GM11168 (cell line): Measurements from ENCODE around the gene GSS.
"Not testable (repeated sequence)": the region's sequence is repeated elsewhere in the genome, so short reads cannot be mapped to it uniquely, and the experiment has no call there.

Experiments used
- in situ Hi-C: fragments of 300-500 bp; cut with MboI; formaldehyde crosslinking; loops from one replicate; pipeline ENCODE4 v1.12.0; 2022; ENCODE audit warnings: low sequenced_read_pairs; ENCODE audit not compliant: unreplicated experiment

GSS gene

DNA sequence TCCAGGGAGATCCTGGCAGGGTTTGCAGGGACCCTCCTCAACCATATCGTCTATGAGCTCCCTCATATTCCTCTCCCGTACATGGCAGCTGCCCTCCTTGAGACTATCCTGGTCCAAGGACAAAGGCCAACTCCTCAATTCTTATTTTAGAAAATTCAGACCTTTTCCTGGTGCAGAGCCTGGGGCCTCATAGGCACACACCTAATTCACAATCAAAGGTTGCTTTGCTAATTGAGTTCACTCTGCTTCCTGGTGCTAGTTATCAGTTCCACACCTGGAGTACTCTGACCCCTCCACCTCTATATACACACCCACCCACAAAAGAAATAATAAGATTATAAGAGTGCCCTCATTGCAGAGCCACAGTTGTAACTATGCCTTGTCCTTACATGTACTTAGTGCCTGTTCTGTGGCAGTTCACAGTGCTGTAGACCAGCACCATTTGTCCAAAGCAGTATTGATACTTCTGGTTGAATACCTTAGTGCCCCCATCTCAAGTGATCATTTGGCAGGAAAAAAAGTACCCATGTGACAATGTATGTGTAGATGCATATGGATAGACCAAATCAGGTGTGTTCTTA lies 38.7 kb downstream of the GSS start:
- in situ Hi-C loops: no loop called here

DNA sequence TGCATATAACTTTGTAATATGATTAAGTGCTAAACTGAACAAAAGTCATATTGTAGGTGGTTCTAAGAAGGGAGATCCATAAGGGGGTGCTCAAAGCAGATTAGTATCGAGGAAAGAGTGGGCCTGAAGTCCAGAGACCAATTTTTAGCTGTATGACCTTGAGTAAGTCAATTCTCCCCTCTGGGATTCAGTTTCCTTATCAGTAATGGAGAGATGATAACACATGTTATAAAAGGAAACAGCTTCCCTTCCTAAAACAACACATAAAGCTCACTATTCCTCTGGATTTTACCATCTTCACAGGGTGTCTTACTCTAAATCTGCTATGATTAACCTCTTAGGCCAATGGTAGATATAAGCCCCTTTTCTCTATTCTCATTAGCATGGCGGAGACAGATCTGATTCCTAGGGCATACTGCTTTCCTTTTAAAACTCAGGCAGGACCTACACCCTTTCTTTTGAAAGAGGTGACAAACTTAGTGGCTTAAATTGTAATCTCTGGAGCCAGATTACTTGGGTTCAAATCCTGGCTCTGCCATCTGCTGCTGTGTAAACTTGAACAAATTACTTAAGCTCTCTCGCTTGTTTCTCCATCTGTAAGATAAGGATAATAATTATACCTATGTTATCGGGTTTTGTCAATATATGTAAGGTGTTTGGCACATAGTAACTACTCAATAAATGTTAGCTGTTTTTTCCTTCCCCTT lies 39.7 kb downstream of the GSS start:
- in situ Hi-C loops: no loop called here

DNA sequence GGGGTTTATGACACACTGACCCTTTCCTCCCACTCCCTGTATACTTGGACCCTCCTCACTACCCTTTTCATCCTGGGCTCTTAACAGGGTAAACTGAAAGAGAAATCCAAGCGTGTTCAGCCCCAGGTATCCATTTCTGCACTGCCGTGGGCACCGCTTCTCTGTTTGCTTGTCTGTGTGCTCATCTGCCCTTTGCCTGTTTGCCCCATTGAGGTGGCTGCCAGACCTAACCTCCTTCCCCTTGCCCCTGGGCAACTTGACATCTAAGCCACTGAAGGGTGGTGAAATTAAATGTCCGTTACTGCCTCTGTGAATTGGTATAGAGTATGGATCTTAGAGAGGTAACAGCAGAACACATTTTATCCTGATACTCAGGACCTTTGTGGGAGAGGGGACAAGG lies 40.5 kb downstream of the GSS start:
- in situ Hi-C loops: no loop called here

DNA sequence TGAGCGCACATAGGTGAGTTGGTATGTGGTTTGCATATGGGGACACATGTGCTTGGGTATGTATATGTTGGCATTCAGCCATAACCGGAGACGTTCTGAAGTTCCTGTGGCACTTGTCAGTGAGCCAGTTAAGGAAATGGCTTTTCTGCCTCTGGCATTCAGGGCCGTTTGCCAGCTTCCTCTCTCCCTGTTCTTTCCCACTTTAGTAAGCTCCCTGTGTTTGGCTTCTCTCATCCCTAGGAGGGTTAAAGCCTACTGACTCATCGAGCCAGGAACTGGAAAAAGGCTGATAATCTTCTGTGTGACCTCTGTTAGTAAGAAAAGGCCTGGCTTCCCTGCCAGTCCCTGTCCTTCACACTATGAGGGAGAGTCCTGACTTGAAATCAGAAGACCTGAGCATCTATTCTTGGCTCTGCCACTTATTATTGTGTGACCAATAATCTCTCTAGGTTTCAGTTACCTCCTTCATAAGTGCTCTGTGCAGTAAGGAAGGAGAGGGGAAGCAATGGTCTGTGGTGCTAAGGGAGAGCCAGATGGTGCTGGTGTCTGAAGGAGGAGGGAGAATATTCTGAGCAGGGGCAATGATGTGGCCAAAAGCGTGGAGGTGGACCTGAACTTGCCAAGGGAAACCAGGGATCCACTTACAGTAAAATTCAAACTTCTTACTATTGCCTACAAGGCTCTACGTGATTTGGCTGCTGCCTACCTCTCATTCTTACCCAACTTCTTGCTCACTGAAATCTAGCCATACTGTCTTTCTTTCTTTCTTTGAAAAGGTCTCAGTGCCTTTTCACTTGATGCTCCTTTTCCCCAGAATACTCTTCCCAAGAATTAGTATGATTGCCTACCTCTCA lies 47.8 kb downstream of the GSS start:
- in situ Hi-C loops: no loop called here

DNA sequence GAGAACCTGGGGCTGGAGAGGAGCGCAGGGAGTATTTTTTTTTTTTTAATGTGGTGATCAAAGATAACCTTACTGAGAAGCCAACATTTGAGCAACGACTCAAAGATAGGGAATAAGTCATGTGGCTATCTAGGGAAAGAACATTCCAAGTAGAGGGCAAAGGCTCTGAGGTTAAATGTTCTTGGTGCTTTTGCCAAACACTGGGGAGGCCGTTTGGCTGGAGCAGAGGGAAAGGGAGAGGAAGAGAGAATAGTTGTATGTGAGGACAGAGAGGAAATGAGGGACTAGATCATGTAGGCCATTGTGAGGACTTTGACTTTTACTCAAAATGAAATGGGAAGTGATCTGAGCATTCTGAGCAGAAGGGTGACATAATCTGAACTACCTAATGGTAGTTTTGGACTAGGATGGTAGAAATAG lies 51.4 kb downstream of the GSS start:
- in situ Hi-C loops: no loop called here

DNA sequence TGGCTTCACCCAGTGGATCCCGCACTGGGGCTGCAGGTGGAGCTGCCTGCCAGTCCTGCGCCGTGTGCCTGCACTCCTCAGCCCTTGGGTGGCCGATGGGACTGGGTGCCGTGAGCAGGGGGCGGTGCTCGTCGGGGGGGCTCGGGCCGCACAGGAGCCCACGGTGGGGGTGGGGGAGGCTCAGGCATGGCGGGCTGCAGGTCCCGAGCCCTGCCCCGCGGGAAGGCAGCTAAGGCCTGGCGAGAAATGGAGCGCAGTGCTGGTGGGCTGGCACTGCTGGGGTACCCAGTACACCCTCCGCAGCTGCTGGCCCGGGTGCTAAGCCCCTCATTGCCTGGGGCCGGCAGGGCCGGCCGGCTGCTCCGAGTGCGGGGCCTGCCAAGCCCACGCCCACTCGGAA lies 56.9 kb downstream of the GSS start:
- in situ Hi-C loops: not testable (repeated sequence)

DNA sequence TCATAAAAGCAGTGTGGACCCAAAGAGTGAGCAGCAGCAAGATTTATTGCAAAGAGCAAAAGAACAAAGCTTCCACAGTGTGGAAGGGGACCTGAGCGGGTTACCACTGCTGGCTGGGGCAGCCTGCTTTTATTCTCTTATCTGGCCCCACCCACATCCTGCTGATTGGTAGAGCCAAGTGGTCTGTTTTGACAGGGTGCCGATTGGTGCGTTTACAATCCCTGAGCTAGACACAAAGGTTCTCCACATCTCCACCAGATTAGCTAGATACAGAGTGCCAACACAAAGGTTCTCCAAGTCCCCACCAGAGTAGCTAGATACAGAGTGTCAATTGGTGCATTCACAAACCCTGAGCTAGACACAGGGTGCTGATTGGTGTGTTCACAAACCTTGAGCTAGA lies 57.5 kb downstream of the GSS start:
- in situ Hi-C loops: not testable (repeated sequence)

DNA sequence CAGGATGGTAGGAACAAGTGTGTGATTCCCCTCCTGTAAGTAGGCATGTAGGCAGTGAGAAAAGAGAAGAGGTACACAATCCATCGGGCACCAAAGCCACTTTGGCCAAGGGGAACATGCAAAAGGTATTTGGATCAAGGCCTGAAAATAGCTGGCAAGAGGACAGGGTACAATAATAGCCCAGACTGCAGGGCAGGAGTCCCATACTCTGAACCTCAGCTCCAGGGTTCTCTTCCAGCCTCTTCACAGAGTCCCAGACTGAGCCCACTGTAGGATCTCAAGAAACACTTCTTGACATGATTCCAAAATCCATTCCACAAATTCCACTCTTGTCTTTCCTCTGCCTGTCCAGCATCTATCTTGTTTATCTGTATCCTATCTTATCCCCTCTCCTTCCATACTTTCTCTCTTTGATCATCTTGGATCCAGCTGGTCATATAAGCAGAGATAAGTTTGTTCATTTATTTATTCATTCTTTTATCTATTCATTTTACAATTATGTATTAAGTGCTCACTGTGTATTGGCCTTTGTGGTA lies 59.5 kb downstream of the GSS start:
- in situ Hi-C loops: no loop called here

DNA sequence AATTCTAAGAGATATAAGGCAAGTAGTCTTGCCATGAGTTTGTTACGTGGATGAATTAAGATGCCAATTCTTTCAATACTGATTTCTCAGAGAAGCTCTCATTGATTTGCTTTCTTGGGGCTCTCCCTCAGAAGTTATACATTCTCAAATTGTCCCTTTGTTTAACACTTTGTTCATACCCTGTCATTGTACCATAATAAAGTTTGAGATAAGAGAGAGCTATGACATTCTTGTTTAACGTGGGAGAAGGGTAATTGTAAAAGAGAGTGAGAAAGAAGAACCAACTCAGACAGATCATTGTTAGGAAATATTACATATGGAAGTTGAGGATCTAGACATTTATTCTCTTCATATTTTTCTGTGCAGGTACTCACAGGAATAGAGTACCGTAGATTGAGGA lies 60.1 kb downstream of the GSS start:
- in situ Hi-C loops: no loop called here

DNA sequence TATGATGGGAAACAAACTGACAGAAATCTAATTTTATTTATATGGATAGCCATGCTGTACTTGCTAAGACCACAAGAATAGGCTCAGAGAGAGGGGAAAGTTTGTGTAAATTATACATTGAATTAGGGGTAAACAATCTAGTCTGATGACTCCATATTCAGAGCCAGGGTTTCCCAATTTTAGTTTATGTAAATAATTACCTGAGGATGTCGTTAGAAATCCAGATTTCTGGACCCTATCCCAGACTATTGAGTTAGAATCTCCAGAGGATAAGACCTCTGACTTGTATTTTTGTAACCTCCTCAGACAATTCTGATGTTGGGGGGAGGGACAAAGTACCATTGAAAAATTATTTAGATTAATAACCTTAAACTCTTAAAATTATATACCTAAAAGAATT lies 60.9 kb downstream of the GSS start:
- in situ Hi-C loops: no loop called here

DNA sequence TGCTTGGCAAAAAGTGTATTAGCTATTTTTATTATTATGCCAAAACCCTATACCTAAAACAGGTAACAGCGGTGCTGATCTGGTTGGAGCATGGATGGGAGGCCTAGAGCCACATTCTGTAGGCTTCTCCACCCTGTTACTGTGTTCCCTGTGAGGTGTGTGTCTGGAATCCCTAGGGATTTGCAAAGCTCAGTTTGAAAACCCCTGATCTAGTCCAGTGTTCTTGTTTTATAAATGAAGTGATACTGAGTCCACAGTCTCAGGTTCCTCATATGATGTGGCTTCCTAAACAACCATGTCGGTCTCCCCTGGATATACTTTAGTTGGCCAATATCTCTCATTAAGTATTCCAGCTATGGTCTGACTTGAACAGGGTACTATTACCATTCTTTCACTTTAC lies 62.9 kb downstream of the GSS start:
- in situ Hi-C loops: no loop called here

DNA sequence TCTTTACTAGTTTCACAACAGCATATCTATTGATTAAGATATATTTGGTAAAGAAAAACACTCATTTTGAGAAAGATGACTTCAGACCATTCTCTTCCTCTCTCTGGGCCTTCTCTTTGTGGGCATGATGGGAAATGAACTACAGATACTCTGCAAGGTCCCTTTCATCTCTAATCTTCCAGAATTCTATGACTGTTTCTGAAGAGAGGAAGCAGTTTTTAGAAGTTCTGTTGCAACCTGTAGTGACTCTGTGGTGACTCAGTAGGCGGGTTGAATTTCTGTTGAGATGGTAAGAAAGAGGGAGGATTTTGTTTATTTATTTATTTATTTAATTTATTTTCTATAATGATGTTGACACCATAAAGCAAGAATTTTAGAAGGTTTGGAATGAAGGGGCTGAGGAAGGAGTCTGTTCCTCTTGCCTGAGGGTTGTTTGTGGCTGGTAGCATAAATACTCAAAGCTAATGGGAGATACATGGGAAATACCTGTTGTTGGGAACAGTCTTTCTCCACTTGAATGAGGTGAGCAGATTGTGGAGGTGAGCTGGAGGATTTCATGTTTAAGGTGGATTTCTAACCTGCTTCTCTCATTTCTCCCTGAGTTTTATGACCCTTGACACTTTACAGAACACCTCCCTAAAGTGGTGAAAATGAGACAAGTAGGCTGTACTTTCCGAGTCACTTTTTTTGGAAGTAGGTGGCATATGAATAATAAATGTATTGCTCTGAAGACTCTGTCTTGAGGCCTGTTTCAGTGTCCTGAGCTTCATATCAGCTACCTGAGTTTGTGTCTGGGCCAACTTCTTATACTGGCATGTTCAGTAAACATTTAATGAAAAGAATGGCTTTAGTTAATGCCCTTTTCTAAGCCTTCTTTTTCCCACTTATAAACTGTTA lies 64.2 kb downstream of the GSS start:
- in situ Hi-C loops: no loop called here

DNA sequence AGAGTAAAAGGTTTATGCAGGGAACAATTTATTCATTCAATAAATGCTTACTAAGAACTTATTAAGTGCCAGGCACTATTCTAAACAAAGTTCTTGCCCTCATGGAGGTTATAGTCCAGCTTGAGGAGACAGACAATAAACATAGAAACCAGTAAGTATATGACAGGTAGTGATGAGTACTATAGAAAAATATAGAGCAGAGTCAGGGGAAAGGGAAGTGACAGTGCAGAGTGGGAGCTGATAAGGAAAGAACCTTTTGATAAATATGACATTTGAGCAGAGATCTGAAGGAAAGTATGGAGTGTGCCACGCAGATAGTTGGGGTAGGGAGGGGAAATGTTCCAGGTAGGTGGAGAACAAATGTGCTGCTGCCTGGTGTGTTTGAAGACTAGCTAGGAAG lies 67.1 kb downstream of the GSS start:
- in situ Hi-C loops: no loop called here

DNA sequence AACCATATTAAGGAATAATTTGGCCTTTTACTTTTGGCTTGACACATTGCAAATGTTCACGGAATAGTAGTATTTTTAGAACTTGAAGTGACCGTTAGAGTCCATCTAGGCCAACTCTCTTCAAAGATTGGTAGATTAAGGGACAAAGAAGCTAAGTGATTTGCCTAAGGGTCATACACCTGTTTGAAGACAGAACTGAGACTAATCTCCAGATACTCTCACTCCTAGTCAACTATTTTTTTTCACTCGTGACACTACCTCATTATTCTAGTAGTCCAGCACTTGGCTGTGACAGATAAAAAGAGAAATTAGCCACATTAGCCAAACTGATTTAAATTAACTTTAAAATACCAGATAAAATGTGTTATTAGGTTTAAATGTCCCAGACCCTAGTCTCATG lies 68.6 kb downstream of the GSS start:
- in situ Hi-C loops: no loop called here

DNA sequence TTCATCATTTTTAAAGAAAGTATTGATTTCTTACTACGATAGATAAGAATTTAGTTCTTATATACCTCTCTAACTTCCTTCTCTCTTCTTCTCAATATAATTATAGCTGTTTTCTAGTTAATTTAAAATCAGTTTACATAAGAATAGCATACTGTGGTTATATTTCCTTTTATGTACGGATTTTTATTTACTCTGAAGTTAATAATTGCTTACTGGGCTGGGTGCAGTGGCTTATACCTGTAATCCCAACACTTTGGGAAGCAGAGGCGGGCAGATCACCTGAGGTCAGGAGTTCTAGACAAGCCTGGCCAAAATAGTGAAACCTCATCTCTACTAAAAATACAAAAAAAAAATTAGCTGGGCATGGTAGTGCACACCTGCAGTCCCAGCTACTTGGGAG lies 69.5 kb downstream of the GSS start:
- in situ Hi-C loops: no loop called here

DNA sequence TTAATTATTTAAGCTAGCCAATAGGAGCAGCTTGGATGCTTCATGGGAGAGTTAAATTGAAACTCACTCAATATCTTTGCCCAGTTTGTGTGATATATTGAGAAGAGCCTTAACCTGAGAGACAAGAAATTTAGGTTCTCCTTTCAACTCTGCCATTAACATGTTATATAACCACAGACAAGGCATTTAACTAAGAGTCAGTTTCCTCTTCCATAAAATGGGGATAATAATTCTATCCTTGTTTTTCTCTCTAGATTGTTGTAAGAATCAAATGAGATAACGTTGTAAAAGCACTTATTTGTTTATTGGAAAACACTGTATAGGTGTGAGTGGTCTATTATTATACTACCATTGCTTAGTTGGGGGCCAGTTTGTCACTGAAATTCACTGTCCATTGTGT lies 71.3 kb downstream of the GSS start:
- in situ Hi-C loops: no loop called here

DNA sequence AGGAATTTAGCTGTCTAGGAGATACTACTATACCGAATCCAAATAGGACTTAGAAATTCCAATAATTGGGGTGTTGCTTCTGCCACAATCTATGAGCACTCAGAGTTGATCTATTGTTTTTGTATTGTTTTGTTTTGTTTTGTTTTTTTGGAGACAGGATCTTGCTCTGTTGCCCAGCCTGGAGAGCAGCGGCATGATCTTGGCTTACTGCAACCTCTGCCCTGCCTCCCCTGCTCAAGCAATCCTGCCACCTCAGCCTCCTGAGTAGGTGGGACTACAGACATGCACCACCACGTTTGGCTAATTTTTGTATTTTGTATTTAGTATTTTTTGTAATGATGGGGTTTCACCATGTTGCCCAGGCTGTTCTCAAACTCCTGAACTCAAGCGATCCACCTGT lies 71.8 kb downstream of the GSS start:
- in situ Hi-C loops: no loop called here

DNA sequence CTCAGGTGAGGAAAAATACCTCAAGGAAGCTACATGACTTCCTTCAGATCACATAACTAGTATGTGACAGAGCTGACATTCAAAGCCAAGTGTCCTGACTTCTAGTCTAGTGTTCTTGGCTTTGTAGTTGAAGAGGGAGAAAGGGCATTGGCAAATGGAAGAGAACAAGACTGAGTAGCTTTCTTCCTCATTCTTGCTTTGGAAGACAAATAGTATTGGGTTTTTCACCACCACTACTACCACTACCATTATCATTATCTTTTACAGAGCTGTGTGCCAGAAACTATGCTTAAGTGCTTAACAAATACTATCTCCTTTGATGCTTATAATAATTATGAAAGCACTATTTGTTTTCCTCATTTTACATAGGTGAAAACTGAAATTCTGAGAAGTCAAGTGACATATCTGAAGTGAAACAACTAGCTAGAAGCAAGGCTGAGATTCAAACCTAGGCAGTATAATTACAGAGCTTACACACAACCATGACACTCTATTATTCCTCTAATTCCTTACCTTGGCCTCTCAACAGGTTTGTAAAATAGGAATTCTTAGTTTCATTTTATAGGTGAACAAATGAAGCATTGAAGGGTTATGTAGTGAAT lies 72.4 kb downstream of the GSS start:
- in situ Hi-C loops: no loop called here

DNA sequence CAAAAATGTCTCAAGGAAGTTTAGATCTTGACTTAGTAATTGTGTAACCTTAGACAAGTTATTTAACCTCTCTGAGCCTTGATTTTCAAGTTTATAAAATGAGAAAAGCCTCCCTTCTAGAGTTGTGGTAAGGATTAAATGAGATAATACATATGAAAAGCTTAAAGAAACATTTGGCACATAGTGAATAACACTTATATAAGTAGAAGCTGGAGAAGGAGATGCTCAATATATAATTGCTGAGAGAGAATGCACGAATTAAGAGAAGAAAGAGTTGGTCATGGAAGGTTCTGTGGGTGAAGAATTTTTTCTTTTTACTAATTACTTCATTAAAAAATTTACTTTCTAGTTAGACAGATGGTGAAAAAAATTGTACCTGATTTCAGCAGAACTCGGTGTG lies 73.9 kb downstream of the GSS start:
- in situ Hi-C loops: no loop called here

DNA sequence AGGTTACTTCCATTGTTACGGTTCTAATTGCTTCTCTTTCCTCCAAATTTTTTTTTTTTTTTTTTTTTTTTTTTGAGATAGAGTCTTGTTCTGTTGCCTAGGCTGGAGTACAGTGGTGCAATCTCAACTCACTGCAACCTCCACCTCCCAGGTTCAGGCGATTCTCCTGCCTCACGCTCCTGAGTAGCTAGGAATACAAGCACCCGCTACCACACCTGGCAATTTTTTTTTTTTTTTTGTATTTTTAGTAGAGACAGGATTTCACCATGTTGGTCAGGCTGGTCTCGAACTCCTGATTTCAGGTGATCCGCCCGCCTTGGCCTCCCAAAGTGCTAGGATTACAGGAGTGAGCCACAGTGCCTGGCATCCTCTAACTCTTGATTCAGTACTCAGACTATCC lies 74.6 kb downstream of the GSS start:
- in situ Hi-C loops: not testable (repeated sequence)
